Iris pigment epithelial cell (primary cell): ENCODE results near the gene HIVEP3.
"Not testable (repeated sequence)": the region's sequence is repeated elsewhere in the genome, so short reads cannot be mapped to it uniquely, and the experiment has no call there.

Source experiments
- DNase-seq: peaks from one replicate; pipeline ENCODE4 v3.0.0-alpha.2; 2011; ENCODE audit warnings: low read depth

The HIVEP3 gene

DNA sequence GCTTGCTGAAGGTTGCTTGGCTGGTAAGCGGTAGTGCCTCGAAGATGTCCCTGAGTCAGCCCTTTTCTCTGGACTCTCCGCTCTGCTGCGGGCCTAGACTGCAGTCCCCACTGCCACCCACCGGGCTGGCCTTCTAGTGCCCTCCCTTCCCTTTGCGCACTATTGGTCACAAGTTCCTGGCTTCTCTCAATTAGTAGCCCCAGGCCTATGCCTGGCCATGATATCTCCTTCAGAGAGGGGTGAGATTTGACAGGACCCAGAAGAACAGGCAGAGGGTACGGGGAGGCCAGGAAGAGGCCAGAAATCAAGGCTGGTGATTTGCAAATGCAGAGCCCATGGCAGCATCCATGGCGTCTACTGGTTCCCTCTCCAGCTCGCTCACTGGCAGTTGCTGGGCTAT, 207.7 kb downstream of the HIVEP3 start:
- DNase-seq = no peak

DNA sequence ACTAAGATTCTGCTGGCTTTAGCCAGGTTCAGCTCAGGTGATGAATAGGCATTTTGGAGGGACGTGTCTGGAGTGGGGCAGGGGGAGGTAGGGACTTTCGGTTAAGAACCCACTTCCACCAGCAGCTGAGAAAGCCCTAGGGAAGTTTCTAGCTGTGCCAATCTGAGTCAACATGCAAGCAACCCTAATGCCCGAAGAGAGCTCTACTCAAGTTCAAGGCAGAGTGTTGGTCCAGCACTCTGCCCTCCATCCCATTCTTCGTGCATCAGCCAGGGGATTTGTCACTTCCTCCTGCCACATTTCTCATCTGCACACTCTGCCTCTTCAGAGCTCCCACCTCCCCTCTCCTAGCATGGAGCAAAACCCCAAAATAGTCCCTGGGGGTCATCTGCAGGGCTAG, 208.8 kb downstream of the HIVEP3 start:
- DNase-seq = no peak

DNA sequence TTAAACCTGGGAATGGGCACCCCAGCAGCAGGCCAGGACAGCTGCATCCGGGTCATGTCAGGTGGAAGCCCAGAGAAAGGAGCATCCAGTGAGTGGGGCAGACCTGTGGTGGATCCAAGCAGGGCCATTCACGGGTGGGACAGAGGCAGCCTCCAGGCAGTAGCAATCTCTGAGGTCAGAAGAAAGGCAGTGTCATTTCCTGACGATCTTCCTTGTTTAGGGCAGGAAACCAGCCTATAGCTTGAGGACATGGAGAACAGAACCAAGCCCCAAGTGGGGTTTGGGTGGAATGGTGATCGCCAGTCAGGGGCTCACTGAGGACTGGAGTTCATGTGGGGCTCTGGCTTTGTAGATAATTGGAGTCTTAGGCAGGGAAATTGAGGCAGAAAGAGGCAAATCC, 209.4 kb downstream of the HIVEP3 start:
- no peak for DNase-seq

DNA sequence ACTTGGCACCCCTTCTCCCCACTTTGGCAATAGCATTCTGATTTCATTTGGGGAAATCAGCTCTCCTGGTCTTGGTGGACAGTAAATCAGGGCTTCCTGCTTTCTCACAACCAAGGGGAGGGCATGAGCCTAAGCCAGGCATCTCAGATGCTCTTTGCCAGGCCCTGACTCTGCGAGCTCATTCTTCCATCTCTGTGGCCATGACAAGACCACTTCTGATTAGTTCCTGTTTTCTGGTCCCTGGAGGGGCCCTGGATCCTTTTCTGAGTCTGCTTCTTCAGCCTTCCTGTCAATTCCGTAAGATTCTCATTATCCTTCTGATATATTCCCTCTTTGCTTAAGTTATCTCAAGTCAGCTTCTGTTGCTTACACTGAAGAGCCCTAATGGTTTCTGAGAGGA, 210.4 kb downstream of the HIVEP3 start:
- DNase-seq = no peak

DNA sequence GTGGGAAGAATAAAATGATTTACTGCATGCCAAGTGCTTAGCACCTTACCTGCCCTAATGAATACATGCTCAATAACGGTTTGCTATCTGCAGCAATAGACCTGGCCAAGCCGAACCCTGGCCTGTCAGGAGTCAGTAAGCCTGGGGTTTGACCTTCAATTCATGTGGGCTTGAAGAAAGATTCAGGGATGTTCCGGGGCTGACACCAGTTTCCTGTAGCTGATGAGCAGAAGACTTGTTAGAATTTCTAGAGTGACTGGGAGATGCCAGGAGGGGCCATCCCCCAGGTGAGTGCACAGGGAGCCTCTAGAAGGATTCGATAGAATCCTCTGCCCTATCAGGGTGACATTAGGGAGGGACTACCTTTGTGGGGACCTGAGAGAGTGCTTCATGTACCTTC, 210.9 kb downstream of the HIVEP3 start:
- no peak for DNase-seq

DNA sequence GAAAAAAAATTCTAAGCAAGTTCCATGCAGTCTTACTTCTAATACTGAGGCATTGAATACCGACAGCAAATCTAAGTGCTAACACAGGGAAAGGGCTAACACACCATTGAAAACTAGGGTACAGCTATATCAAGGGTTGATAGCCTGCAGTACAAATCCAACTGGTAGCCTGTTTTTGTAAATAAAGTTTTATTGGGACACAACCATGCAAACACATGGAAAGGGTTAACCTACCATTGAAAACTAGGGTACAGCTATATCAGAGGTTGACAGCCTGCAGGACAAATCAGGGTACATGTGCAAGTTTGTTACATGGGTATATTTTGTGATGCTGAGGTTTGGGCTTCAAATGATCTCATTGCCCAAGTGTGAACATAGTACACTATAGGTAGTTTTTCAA, 212.9 kb downstream of the HIVEP3 start:
- DNase-seq = no peak

DNA sequence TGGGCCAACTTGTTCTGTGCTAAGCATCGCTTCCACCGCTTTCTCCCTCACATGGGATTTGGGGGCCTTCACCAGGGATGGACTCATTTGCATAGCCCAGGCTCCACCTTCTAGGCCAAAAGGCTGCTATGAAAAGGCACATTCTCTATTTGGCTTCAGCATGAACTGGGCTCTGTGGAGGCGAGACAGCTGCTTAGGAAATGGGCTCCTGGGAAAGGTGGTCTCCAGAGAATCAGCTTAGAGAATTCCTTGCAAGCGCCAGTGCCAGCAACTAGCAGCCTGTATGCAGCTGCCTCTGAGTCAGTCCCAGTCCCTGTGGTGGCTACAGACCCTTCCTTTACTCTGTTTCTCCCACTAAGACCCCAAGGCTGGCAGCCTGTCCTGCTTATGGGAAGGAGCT, 214.5 kb downstream of the HIVEP3 start:
- DNase-seq = no peak

DNA sequence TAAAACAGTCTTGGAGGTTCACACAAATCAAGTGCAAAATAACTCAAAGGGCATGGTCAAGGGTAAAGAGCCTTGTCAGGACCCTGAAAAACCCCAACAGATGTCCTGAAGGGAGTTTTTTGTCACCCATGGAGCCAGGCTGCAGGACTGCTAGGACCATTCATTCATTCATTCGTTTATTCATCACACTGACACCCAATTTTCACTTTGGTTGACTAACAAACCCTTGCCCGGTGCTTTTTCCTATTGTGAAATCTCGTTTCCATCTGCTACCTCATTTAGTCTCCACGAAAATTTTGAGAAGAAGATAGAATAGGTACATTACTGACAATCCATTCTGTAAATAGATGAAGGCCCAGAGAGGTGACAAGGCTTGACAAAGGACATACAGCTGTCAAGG, 216.0 kb downstream of the HIVEP3 start:
- DNase-seq = no peak

DNA sequence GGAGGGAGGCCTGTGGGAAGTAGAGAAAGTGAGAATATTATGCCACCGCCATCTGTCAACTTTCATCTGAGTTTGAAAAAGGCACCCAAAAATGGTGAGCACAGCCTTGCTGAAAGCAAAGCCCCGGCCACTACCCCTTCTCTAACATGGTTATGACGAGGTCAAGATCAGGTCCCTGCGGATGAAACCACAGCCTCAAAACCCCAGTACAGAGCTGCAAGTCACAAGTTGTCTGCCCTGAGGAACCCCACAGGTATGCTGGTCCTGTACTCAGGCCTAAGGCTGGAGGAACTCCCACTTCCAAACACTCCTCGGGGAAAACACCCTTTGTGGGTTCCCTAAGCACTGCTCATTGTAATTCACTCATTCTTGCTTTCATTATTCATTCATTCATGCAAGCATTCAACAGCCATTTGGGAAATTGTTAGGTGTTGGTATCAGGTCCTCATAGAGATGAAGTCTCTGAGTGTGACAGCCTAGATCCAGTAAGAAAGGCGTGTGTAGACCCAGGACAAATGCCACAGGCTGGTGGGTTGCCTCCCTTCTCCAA, 217.7 kb downstream of the HIVEP3 start:
- DNase-seq = no peak

DNA sequence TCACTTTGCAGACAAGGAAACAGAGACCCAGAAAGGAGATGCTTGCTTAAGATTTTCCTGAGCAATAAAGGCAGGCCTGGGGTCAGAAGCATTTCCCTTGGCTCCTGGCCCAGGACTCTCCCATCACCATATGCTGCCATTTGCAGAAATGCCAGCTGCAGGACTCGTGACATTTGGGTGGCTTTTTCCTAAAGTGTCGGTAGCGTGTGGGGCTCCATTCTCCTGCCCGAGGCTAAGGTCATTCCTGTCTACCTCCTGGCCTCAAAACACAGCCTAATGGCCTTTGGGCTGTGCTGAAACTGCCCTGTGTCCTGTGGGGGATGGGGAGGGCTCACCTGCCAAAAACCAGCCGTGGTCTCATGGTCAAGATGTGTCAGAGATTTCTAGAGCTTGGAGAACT, 218.1 kb downstream of the HIVEP3 start:
- no peak for DNase-seq

DNA sequence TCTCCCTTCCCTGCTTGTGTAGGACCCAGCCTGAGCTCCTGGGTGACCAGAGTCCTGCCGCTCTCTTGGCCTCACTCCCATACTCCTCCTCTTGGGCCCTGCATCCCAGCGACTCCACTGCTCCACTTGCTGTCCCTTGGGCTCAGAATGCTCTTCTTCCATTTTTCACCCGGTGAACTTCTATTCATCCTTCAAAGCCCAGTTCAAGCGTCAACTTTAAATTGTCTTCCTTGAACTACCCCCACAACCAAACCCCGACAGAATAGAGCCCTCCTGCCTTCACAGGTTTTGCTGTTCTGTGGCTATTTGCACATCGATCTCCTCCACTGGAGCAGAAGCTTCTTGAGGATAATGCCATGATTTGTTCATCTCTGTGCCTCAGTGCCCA, 218.9 kb downstream of the HIVEP3 start:
- DNase-seq = no peak

DNA sequence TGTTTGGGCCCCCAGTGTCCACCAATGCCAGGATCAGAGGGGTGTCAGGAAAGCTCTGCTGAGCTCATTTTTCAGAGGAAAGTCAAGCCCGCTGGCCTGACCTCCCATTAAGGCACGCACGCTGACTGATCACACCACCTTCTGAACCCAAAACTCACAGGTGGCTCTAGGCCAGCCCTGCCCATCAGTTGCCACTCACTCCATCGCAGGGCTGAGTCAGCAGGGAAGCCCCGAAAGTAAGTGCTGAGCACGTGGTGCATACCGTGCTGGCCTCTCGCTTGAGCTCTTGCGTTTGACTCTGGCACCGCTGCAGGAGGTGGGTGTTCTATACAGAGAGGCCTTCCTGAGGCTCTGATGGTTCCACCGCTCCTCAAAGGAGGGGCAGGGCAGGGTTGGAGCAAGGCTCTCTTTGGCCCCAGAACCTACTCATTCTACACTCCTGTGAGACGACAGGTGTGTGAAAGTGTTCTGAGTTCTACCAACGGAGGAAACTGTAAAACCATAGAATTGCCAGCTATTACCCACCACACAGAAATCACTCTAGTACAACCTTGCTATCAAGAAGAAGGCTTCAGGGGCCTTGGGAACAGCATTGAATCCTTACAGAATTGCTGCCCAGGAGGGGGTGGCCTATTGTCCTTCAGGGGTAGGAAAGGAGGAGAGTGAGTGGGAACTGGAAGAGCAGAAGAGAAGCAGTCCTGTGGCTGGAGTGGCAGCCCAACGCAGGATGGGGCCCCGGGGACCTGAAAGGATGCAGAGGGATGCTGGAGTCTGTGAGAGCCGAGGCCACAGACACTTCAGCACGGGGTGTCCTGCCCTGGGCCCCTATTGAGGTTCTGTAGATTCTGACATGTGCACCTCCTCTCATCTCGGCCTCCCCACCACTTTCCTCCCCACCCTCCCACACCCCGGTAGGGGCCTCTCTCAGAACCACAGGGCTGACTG, 219.5 kb downstream of the HIVEP3 start:
- DNase-seq = no peak

DNA sequence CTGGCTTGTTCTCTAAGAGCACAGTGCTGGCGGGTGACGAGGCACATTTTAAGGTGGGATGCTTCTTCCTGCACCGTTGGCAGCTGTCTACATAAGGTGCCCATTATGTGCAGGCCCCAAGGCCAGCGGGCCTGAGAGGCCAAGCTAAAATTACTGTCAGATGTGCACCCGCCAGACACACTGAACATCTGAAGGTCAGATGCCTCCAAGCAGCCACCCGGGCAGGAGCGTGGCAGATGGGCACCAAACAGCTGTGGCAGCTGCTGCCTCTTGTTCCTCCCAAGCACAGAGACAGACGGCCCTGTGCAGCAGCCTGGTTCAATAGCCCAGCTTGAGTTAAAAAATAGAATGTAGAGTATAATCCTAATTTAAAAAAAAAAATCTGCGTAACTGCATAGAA, 222.3 kb downstream of the HIVEP3 start:
- no peak for DNase-seq

DNA sequence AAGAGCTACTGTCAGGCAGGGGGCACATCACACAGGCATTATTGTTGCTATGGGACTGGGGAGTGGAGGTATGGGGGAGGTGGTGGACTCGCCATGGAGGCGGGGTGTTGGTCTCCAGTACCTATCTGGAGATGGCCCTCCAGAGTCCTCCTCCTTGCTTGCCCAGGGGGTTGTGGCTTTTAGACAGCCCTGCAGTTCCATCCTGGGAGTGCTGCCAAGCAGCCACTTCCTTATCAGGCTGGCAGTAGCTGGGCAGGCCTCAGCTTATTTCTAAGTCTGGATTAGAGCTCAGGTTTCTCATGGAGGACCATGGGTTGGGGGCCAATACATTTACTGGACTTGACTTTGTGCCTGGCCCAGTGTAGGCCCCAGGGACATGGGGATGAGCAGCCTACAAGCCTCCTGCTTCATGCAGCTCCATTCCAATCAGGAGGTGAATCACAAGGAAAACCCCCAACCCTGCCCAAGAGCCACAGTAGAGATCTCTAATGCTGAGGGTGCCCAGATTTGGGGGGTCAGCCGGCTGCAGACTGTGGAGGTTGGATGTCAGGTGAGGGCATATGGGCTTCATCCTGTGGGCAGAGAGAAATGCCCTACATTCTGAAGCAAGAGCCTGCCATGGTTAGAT, 223.5 kb downstream of the HIVEP3 start:
- no peak for DNase-seq

DNA sequence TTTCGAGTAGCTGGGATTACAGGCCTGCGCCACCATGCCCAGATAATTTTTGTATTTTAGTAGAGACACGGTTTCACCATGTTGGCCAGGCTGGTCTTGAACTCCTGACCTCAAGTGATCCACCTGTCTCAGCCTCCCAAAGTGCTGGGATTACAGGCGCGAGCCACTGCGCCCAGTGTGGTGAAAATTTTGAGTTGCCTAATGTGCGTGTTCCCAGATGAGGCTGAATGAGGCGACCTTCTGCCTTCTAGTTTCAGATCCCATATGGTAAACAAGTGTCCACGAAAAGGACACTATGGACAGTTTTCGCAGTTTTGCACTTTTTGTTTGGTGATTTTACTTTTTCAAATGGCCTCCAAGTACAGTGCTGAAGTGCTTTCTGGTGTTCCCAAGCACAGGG, 226.8 kb downstream of the HIVEP3 start:
- DNase-seq = not testable (repeated sequence)

DNA sequence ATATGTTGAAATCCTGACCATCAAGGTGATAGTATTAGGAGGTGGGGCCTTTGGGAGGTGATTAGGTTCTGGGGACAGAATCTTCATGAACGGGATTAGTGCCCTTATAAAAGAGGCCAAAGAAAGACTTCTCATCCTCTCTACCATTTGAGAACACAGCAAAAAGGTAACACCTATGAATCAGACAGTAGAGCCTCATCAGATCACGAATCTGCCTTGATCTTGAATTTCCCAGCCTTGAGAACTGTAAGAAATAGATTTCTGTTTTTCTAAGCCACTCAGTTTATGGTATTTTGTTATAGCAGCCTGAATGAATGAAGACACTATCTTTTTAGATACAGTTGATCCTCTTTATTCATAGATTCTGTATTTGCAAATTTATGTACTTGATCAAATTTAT, 227.3 kb downstream of the HIVEP3 start:
- DNase-seq = no peak

DNA sequence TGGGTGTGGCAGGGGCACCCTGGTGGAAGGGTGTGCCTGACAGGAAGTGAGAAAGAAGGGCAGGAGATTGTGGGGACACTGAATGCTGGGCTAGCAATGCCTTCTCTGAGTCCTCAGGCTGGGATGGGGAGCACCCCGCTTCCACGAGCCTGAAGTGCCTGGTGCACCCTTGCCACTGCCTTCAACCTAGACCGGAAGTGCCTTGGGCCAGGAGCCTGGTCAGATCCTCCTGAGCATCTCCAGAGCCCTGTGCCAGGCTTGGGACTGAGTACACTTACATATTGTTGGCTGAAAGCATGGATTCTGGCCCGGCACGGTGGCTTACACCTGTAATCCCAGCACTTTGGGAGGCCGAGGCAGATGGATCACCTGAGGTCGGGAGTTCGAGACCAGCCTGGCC, 228.4 kb downstream of the HIVEP3 start:
- no peak for DNase-seq

DNA sequence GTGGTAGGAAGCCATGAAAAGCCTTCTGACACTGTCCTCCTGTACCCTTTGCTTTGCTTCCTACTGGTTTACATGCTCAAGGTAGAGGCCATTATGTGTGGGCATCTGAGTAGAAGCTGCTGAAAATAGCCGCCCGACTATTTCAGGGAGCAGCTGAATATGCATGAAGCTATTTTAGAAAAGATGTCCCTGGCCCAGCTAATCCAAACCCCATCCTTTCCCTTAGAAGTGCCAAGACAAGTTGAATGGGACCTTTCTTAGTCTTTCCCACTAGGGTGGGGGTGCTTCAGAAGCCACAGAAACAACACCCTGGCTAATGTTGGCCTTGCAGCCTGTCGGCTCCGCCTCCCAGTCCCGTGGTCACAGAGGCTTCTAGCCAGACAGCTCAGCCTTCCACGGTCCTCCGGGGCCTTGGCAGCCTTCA, 229.2 kb downstream of the HIVEP3 start:
- DNase-seq = no peak

DNA sequence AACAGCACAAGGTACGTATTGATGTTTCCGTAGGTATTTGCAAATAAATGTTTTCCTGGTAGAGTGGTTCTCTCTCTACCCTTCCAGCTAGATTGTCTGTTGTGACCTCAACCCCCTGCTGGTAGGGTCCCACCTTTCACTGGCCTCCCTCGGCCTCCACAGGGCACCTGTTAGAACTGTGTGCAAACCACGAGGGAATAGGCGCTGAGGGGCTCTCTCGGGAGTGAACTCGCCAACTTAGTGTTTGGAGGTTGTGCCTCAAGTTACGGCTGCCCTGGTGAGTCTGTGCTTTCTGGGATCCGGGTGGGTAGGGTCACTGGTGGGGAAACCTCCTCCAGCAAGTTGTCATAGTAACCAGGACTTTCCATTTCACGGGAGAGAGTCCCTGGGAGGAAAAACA, 229.6 kb downstream of the HIVEP3 start:
- no peak for DNase-seq

DNA sequence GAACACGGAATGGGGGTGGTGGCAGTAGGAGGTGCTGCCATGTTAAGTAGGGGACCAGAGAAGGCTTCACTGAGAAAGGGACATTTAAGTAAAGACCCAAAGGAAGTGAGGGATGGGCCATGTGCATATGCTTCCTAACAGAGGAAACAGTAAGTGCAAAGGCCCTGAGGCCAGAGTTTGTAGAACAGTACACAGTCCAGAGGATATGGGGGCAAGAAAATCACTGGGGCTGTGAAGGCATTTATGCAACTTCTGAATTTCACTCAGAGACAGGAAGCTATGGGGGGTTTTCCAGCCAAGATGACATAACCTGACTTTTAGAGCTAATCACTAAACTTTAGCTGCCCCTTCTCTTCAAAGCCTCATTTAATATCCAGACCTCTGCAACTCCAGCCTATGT, 231.7 kb downstream of the HIVEP3 start:
- no peak for DNase-seq

DNA sequence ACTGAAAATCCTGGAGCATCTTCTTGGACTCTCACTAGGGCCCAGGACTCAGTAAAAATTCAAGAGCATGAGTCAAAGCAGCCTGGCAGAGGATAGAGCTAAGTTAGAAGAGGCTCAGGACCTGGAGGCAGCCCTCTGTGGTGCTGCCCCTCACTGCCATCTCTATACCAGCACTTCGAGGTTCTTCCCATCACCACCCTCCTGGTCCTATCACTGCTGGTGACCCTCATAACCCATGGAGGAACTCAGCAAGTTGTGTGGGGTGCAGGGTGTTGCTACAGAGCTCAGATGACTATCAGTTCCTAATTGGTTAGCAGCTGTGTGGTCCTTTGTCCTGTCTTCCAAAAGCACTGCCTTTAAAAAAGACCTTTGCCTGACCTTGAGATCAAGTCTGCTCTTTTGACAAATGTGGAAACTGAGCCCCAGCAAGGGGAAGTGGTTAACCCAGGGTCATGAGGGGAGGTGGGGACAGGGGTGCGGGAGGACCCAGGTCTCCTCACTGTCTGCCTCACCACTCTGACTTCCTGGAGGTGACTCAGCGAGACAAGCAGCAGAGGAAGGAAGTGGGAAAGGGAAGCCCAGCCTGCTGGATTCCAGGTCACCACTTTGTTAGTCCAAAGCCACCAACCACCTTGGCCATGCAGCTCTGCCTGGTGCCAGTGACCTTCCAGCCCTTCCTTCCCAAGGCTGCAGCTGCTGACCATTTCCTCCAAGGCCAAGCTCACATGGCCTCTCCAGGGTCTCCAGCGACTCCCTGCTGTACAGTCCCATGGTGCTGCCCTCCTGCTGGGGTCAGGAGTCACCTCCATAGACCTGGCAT, 234.8 kb downstream of the HIVEP3 start:
- no peak for DNase-seq

DNA sequence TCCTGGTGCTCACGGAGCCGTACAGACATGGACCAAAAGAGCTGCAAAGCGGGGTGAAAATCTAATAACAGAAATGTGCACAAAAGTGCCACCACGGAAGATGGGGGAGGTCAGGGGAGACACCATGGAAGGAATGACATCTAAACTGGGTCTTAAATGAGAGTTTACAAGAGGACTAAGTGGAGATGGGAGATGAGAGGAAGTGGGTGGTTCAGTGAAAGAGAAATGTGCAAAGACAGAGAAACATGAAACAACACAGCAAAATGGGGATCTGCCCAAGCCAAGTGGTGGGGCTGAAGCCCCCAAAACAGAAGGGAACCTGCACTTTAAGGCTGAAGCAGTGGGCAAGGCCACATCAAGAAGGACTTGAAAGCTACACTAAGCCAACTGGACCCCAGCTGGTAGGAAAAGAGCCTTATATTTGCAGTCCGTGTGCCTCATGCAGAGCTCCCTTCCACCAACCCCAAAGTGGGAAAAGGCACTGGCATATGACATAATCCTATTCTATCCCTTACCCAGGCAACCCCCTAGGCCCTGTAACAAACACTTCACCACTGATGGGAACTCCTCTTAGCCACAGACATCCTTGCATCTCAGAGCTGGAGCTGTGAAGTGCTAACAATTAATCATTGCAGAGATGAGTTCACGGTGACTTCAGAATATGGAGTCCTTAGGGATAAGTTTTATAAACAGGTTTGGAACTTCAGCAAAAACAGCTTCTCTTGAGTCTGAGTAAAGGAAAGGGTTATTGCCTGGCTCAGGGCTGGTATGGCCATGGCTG, 235.7 kb downstream of the HIVEP3 start:
- DNase-seq = no peak
